Esophagus muscularis mucosa (tissue), 3 donors: ENCODE results near the gene CFAP70.

Experiments
- POLR2A ChIP-seq: fragments of 450-650 bp; IDR thresholded peaks from one replicate; pipeline ENCODE4 v1.6.1; 2017; ENCODE audit warnings: antibody characterized with exemption, moderate library complexity, mild to moderate bottlenecking, low read depth
- TF ChIP-seq, protein P1 (sequence below), 3 experiments: fragments of 200-600 bp in 2 of 3; fragments of 450-650 bp in 1 of 3; sonication (generic) in 2 of 3; IDR thresholded peaks; one replicate each; pipeline ENCODE4 v1.5.1; 2017 to 2019; ENCODE audit warnings: antibody characterized with exemption in 3 of 3, mild to moderate bottlenecking in 2 of 3, moderate library complexity in 1 of 3

DNA sequence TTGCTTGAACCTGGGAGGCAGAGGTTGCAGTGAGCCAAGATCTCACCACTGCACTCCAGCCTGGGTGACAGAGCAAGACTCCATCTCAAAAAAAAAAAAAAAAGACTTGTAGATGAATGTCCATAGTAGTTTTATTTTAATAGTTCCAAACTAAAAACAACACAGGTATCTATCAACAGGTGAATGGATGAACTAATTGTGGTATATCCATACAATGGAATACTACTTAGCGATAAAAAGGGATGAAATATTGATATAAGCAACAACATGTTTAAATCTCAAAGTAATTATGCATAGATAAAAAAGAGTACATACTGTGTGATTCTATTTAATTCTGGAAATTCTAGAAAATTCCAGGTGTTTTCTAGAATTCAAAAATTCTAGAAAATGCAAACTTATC is 68.7 kb downstream of the CFAP70 start:
- no peak for TF ChIP-seq POLR2A
- TF ChIP-seq, protein P1, sequence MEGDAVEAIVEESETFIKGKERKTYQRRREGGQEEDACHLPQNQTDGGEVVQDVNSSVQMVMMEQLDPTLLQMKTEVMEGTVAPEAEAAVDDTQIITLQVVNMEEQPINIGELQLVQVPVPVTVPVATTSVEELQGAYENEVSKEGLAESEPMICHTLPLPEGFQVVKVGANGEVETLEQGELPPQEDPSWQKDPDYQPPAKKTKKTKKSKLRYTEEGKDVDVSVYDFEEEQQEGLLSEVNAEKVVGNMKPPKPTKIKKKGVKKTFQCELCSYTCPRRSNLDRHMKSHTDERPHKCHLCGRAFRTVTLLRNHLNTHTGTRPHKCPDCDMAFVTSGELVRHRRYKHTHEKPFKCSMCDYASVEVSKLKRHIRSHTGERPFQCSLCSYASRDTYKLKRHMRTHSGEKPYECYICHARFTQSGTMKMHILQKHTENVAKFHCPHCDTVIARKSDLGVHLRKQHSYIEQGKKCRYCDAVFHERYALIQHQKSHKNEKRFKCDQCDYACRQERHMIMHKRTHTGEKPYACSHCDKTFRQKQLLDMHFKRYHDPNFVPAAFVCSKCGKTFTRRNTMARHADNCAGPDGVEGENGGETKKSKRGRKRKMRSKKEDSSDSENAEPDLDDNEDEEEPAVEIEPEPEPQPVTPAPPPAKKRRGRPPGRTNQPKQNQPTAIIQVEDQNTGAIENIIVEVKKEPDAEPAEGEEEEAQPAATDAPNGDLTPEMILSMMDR (IDR thresholded peaks at IDR 0.05): no peak
